ENCODE measurements around the gene KRIT1.

The KRIT1 gene

GRCh38 chr7:92150450-92151017 is 95.2 kb downstream of the KRIT1 start:
- no peak for DNase-seq

- DNase-seq, result no peak
Observed at GRCh38 chr7:92149736-92150239, 95.9 kb downstream of the KRIT1 start.
